Skin of body (tissue), 3 donors: Measurements from ENCODE around the gene BAK1. TPM values are rescaled to one million over a fixed set of nuclear protein-coding genes. Genes with fewer than 3 reads are reported as not detected.
"Not testable (repeated sequence)": the region's sequence is repeated elsewhere in the genome, so short reads cannot be mapped to it uniquely, and the experiment has no call there.

ENCODE experiments used
- DNase-seq: peaks from one replicate; lab custom pipeline; 2025; lab: John Stamatoyannopoulos, UW
- small RNA-seq: library from RNA; depleted of rRNA; stranded (forward); fragments of <200 nt; gene quantifications from one replicate; pipeline ENCODE3, GENCODE V24; 2014; ENCODE audit warnings: low replicate concordance
- total RNA-seq: library from RNA; depleted of rRNA; stranded (reverse); fragments of >200 nt; gene quantifications from one replicate; pipeline ENCODE4 v1.2.3, GENCODE V29; 2014

Gene BAK1
- total RNA-seq, 1 donor from 2014 or later, result 7.0 TPM

DNA sequence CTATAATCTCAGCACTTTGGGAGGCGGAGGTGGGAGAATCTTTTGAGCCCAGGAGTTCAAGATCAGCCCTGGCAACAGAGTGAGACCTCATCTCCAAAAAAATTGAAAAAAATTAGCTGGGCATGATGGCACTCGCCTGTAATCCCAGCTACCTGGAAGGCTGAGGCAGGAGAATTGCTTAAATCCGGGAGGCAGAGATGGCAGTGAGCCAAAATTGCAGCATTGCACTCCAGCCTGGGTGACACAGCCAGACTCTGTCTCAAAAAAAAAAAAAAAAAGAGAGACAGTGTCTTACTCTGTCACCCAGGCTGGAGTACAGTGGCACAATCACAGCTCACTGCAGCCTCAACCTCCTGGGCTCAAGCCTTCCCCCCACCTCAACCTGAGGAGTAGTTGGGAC lies 27.2 kb downstream of the BAK1 start:
- not testable (repeated sequence) for DNase-seq

DNA sequence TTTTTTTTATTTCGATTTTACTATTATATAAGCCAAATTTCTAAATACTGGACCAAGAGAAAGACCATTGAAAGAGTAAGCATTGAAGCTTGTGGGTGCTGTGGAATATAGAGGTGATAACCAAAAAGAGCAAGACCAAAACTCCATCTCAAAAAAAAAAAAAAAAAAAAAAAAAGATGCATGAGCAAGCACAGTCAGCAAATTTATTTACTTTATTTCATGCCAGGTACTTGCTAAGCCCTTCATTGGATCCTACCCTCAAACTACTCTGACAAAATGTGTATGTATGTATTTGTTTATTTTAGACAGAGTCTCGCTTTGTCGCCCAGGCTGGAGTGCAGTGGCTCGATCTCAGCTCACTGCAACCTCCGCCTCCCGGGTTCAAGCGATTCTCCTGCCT lies 27.8 kb downstream of the BAK1 start:
- no peak for DNase-seq

DNA sequence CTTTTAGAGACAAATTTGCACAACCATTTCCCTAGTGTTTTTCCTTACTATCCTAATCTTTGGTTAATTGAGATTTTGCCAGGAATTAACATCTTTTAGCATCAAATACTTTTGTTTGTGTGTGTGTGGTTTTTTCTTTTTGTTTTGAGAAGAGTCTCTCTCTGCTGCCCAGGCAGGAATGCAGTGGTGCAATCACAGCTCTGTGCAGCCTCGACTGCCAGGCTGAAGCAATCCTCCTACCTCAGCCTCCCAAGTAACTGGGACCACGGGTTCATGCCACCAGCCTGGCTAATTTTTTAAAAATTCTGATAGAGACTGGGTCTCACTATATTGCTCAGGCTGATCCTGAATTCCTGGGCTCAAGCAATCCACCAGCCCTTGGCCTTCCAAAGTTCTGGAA lies 28.5 kb downstream of the BAK1 start:
- no peak for DNase-seq

DNA sequence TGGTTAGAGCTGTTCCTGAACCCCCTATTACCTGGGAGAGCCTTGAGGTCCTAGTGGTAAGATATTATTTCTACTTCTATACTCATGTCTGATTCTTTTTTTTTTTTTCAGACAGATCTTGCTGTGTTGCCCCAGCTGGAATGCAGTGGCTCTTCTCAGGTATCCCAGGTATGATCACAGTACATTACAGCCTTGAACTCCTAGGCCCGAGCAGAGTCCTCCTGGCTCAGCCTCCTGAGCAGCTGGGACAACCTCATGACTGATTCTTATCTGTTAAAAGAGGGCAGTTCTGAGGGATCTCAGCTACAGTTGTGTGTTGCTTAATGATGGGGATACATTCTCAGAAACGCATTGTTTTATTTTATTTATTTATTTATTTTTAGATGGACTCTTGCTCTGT lies 30.2 kb downstream of the BAK1 start:
- no peak for DNase-seq

DNA sequence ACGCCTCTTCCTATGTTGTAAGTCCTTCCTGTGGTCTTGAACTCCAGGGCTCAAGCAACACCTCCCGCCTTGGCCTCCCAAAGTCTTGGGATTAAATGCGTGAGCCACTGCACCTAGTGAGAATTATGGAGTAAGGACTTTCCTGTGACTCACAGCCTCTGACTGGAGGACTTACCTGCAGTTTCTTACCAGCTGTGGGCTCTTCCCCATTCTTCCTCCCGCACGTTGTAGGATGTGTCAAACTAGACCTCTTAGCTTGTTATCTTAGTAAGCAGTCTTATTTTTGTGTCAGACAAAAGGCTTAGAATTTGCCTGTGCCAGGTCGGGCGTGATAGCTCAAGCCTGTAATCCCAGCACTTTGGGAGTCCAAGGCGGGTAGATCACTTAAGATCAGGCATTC lies 30.9 kb downstream of the BAK1 start:
- DNase-seq, result no peak

DNA sequence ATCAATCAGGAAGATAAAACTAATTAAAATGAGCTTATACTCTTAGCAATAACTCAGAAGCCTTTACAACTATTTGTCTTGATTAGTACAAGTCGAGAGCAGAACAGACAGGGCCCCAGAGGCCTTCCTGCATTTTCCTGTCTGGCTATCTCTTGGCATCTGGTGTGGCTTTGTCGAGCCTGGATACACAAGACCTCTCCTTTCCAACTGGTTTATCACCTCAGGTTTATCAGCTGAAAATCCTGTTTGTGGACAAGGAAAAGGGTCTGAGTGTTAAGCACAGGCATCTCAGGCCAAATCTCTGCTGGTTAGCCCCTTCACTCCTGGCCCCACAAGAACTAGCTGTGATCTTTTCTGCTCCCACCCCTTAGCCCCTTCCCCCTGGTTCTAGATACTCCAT lies 32.6 kb downstream of the BAK1 start:
- DNase-seq, result no peak

DNA sequence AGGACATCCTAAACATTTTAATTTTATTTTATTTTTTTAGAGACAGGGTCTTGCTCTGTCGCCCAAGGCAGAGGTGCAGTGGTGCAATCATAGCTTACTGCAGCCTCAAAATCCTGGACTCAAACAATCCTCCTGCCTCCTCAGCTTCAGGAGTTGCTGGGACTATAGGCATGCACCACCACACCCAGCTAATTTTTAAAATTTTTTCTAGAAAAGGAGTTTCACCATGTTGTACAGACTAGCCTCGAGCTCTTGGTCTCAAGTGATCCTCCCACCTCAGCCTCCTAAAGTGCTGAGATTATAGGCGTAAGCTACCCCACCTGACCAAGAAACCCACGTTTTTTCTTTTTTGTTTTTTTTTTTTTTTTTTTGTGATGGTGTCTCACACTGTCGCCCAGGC lies 33.3 kb downstream of the BAK1 start:
- no peak for DNase-seq

DNA sequence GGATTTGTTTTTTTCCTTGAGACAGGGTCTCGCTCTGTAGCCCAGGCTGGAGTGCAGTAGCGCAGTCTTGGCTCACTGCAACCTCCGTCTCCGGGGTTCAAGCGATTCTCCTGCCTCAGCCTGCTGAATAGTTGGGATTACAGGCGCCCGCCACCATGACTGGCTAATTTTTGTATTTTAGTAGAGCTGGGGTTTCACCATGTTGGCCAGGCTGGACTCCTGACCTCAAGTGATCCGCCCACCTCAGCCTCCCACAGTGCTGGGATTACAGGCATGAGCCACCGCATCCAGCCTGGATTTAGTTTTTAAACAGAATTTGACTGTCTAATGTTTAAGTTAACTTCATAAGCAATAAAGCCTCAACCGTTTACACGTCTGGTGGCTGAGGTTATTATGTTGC lies 34.8 kb downstream of the BAK1 start:
- DNase-seq, result not testable (repeated sequence)

DNA sequence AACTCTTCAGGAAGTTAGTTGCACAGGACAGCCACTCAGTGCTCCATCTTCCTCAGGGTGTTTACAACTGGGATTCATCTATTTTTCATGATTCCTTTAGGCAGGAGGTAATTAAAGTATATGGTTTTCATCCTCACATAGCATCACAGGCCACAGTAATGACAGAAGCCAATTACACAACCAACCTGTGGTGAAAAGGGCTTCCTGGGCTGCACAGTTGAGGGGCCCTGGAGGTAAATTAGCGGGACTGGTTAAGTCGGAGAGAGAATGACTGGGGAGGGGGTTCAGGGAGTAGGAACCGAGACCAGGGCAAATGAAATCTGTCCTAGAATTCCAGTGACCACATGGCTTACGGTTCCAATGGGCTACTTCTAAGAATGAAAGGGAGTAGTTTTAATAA lies 37.0 kb downstream of the BAK1 start:
- no peak for DNase-seq

DNA sequence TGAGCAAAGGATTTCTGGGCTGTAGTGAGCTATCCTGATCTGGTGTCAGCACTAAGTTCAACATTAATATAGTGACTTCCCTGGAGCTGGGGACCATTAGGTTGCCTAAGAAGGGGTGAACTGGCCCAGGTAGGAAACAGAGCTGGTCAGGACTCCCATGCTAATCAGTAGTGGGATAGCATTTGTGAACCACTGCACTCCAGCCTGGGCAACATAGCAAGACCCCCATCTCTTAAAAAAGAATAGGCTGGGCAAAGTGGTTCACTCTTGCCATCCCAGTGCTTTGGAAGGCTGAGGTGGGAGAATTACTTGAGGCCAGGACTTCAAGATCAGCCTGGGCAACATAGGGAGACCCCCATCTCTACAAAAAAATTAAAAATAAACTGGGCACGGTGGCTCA lies 39.3 kb downstream of the BAK1 start:
- no peak for DNase-seq

DNA sequence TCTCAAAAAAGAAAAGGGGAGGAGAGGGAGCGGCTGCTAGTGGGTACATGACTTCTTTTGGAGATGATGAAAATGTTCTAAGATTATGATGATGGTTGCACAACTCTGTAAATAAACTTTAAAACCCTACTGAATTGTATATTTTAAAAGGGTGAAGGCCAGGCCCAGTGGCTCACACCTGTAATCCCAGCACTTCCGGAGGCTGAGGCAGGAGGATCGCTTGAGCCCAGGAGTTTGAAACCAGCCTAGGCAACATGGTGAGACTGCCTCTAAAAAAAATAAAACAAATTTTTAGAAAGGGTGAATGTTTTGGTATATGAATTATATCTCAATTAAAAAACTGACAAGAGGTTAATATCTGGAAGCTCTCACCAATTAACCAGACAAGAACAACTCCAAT lies 45.4 kb downstream of the BAK1 start:
- DNase-seq, result no peak

DNA sequence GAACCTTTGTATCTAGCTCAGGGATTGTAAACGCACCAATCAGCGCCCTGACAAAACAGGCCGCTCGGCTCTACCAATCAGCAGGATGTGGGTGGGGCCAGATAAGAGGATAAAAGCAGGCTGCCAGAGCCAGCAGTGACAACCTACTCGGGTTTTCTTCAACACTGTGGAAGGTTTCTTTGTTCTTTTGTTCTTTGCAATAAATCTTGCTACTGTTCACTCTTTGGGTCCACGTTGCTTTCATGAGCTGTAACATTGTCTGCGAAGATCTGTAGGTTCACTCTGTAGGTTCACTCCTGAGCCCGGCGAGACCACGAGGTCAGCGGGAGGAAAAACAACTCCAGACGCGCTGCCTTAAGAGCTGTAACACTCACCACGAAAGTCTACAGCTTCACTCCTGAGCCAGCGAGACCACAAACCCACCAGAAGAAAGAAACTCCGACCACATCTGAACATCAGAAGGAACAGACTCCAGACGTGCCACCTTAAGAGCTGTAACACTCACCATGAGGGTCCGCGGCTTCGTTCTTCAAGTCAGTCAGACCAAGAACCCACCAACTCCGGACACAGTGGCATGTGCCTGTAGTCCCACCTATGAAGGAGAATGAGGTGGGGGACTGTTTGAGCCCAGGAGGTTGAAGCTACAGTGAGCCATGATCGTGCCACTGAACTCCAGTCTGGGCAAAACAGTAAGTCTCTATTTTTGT lies 46.8 kb downstream of the BAK1 start:
- DNase-seq, result not testable (repeated sequence)

DNA sequence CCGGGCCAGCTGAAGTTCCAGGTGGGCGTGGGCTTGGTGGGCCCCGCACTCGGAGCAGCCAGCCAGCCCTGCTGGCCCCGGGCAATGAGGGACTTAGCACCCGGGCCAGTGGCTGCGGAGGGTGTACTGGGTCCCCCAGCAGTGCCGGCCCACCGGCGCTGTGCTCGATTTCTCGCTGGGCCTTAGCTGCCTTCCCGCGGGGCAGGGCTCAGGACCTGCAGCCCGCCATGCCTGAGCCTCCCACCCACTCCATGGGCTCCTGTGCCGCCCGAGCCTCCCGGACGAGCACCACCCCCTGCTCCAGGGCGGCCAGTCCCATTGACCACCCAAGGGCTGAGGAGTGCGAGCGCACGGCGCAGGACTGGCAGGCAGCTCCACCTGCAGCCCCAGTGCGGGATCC lies 47.6 kb downstream of the BAK1 start:
- DNase-seq, result not testable (repeated sequence)

DNA sequence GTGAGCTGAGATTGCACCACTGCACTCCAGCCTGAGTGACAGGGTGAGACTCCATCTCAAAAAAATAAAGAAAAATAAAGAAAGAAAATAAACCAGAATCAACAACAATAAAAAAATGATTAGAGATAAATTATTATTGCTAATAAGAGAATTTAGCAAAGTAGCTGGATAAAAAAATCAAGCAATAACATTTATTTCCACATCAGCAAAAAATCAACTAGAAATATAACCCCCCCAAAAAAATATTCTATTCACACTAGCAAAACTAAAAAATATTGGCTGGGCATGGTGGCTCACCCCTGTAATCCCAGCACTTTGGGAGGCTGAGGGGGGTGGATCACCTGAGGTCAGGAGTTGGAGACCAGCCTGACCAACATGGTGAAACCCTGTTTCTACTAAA lies 49.5 kb downstream of the BAK1 start:
- not testable (repeated sequence) for DNase-seq

Small RNA genes lying within 50 kb of the gene (small RNA-seq; reads per million reads assigned to genes)
- not detected for gene RF00017

Other genes with a start within 250 kb of the BAK1 start
- 9.5 TPM for gene KIFC1, start 188.5 kb downstream of the BAK1 start, total RNA-seq
- 13.7 TPM for gene PHF1, start 169.3 kb downstream of the BAK1 start, total RNA-seq
- gene CUTA, start 162.2 kb downstream of the BAK1 start, total RNA-seq, result 54.4 TPM
- gene SYNGAP1, start 160.2 kb downstream of the BAK1 start, total RNA-seq, result 8.8 TPM
- 5.8 TPM for gene ZBTB9, start 125.7 kb downstream of the BAK1 start, total RNA-seq
- 18.7 TPM for gene ITPR3, start 41.0 kb upstream of the BAK1 start, total RNA-seq
- 12.2 TPM for gene UQCC2, start 131.4 kb upstream of the BAK1 start, total RNA-seq
- 3.8 TPM for gene IP6K3, start 166.6 kb upstream of the BAK1 start, total RNA-seq
- 39.2 TPM for gene LEMD2, start 208.9 kb upstream of the BAK1 start, total RNA-seq
- not detected for gene MLN, start 223.7 kb upstream of the BAK1 start, total RNA-seq